ENCODE data around the gene SMYD1. TPM values are rescaled to one million over a fixed set of nuclear protein-coding genes. Genes with fewer than 3 reads are reported as not detected.

Gene SMYD1
- total RNA-seq = not detected in 2 replicates

DNA sequence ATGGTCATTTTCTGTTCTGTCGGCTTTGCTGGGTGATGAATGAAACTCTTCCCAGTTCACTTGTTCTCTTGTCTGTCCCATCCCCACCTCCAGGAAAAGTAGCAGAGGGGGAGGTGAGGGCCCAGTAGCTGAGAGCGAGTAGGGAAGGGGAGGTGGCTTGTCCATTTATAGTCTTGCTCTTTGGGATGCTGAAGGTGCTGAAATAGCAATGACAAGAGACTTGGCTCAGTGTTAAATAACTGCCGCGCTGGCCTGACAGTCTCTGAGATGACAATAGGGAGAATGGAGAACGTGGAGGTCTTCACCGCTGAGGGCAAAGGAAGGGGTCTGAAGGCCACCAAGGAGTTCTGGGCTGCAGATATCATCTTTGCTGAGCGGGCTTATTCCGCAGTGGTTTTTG lies at the start of gene SMYD1:
Gene SMYD1 (plus strand): TSS at position 228 of the 400 bp plus-strand sequence. CDS start 40 bp downstream, at position 268.

DNA sequence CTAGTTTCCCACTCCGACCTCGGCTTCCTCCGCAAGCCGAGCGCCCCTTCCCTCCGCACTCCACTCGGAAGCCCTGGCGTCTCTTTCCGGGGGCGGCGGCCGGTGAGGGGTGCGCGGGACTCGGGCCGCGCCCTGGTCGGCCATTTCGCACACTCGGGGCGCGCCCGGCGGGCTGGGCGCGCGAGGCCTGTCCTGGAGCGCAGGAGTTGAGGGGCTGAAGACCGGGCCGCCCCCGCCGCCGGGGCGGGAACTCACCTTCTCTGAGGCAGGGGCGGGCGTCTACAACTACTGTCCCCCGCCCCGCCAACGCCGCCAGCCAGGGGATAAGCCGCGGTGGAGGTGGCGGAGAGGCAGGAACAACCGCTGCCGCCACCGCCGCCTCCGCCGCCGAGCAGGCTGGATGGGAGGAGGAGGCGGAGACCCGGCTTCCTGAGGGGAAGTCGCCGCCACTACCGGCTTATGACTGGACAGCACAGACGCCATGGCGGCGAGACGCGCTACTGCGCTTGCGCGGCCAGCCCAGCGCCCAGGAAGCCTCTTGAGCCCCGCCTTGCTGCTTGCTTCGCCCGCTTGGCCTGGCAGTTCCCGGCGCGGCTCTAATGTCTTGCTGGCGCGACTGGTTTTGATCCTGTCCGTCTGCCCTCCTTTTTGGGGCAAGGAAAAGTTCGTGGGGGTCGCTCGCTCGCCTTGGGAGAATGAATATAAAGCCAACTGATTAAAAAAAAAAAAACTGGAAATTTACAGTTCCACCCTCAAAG lies 12.1 kb upstream of the SMYD1 start, which contains the start of gene KRCC1:
Gene KRCC1 (minus strand): TSS at position 413 of the 758 bp plus-strand sequence. CDS start 27,220 bp downstream, outside the sequence.

GRCh38 chr2:88127888-88128653 lies 60.4 kb downstream of the SMYD1 start, which contains the start of gene FABP1:
Gene FABP1 (minus strand): TSS chr2:88128062. CDS start chr2:88128017, 45 bp downstream.

Other genes starting within 250 kb of the SMYD1 start
- 2.5 and 2.7 TPM in 2 replicates for gene RGPD2, start 242.0 kb upstream of the SMYD1 start, total RNA-seq
- gene RNU2-63P, start 51.3 kb upstream of the SMYD1 start, total RNA-seq = 325 TPM in 1 of 2 replicates, not detected in the other
- 26.3 and 27.5 TPM in 2 replicates for gene KRCC1, start 12.0 kb upstream of the SMYD1 start, total RNA-seq
- not detected in 2 replicates for gene FABP1, start 60.2 kb downstream of the SMYD1 start, total RNA-seq
- 6.7 and 19.3 TPM in 2 replicates for gene THNSL2, start 102.5 kb downstream of the SMYD1 start, total RNA-seq